Mesenchymal stem cell (in vitro differentiated cells and primary cell): Measurements from ENCODE around the gene NDFIP1.

ENCODE experiments used
- DNase-seq: peaks from one replicate; pipeline ENCODE4 v3.0.0-alpha.2; 2013
- H2AFZ ChIP-seq: one replicate; pipeline ENCODE4 v1.6.1; 2013; ENCODE audit warnings: low read depth, mild to moderate bottlenecking, control low read depth, inconsistent platforms, low read length, moderate library complexity
- H2AK5ac ChIP-seq: 2 replicates; pipeline ENCODE4 v1.6.1; 2013; ENCODE audit warnings: low read length, moderate library complexity, mild to moderate bottlenecking, inconsistent platforms; ENCODE audit not compliant: severe bottlenecking
- H2BK120ac ChIP-seq: one replicate; pipeline ENCODE4 v1.6.1; 2013; ENCODE audit warnings: low read depth, mild to moderate bottlenecking, inconsistent platforms, low read length, moderate library complexity
- H2BK12ac ChIP-seq, 2 experiments: one replicate each; pipeline ENCODE4 v1.6.1; 2013; ENCODE audit warnings: inconsistent platforms in 2 of 2, low read length in 2 of 2, mild to moderate bottlenecking in 2 of 2, moderate library complexity in 2 of 2, control low read depth in 1 of 2
- H2BK15ac ChIP-seq: one replicate; pipeline ENCODE4 v1.6.1; 2013; ENCODE audit warnings: mild to moderate bottlenecking, low read depth, inconsistent platforms; ENCODE audit not compliant: poor library complexity, severe bottlenecking
- H2BK5ac ChIP-seq: 2 replicates; pipeline ENCODE4 v1.6.1; 2013; ENCODE audit warnings: low read depth, mild to moderate bottlenecking, low read length, control low read depth, inconsistent platforms; ENCODE audit not compliant: poor library complexity, severe bottlenecking
- H3K14ac ChIP-seq, 2 experiments: one replicate each; pipeline ENCODE4 v1.6.1; 2013; ENCODE audit warnings: inconsistent platforms in 2 of 2, low read length in 2 of 2, control low read depth in 1 of 2, mild to moderate bottlenecking in 1 of 2, moderate library complexity in 1 of 2
- H3K18ac ChIP-seq, 2 experiments: one replicate each; pipeline ENCODE4 v1.6.1; 2013; ENCODE audit warnings: inconsistent platforms in 2 of 2, low read length in 2 of 2, control low read depth in 1 of 2, low read depth in 1 of 2, mild to moderate bottlenecking in 1 of 2
- H3K23ac ChIP-seq, 2 experiments: one replicate each; pipeline ENCODE4 v1.6.1; 2013; ENCODE audit warnings: inconsistent platforms in 2 of 2, low read length in 2 of 2, mild to moderate bottlenecking in 2 of 2, moderate library complexity in 2 of 2, control low read depth in 1 of 2
- H3K27ac ChIP-seq: 2 replicates; pipeline ENCODE4 v1.5.1; 2013; ENCODE audit warnings: mild to moderate bottlenecking, moderate library complexity, low read length, control low read depth, inconsistent platforms; ENCODE audit not compliant: poor library complexity, severe bottlenecking
- H3K27me3 ChIP-seq, 2 experiments: 2 replicates each; pipeline versions ENCODE4 v1.6.1 to v1.7.0; 2013; ENCODE audit warnings: low read length in 2 of 2, mild to moderate bottlenecking in 2 of 2, moderate library complexity in 2 of 2, control low read depth in 1 of 2, inconsistent platforms in 1 of 2; ENCODE audit not compliant: control insufficient read depth in 1 of 2, insufficient read depth in 1 of 2
- H3K36me3 ChIP-seq, 2 experiments: 2 replicates each; pipeline versions ENCODE4 v1.6.1 to v1.7.0; 2013; ENCODE audit warnings: low read length in 2 of 2, control low read depth in 1 of 2, inconsistent platforms in 1 of 2, low read depth in 1 of 2, mild to moderate bottlenecking in 1 of 2; ENCODE audit not compliant: insufficient read depth in 2 of 2, control insufficient read depth in 1 of 2
- H3K4ac ChIP-seq, 2 experiments: one replicate each; pipeline ENCODE4 v1.6.1; 2013; ENCODE audit warnings: inconsistent platforms in 2 of 2, low read length in 2 of 2, mild to moderate bottlenecking in 2 of 2, moderate library complexity in 2 of 2, control low read depth in 1 of 2, low read depth in 1 of 2
- H3K4me1 ChIP-seq: 2 replicates; pipeline ENCODE4 v1.6.1; 2013; ENCODE audit warnings: low read depth, low read length, control low read depth; ENCODE audit not compliant: control insufficient read depth, insufficient read depth
- H3K4me2 ChIP-seq: 2 replicates; pipeline ENCODE4 v1.6.1; 2013; ENCODE audit warnings: low read length, mild to moderate bottlenecking, inconsistent platforms; ENCODE audit not compliant: poor library complexity, severe bottlenecking
- H3K4me3 ChIP-seq, 2 experiments: 2 replicates each; pipeline versions ENCODE4 v1.5.1 to v1.7.0; 2013; ENCODE audit warnings: low read length in 2 of 2, mild to moderate bottlenecking in 2 of 2, control low read depth in 1 of 2, low read depth in 1 of 2; ENCODE audit not compliant: insufficient read depth in 1 of 2
- H3K79me1 ChIP-seq: replicated peaks from 2 replicates; pipeline ENCODE4 v1.6.1; 2013; ENCODE audit warnings: mild to moderate bottlenecking, control low read depth, low read length, inconsistent platforms; ENCODE audit not compliant: poor library complexity, severe bottlenecking
- H3K9ac ChIP-seq: 2 replicates; pipeline ENCODE4 v1.7.0; 2013; ENCODE audit warnings: mild to moderate bottlenecking, low read length, moderate library complexity
- H3K9me3 ChIP-seq: 2 replicates; pipeline ENCODE4 v1.7.0; 2013; ENCODE audit warnings: mild to moderate bottlenecking, low read length; ENCODE audit not compliant: control insufficient read depth
- H4K8ac ChIP-seq: one replicate; pipeline ENCODE4 v1.6.1; 2013; ENCODE audit warnings: inconsistent platforms, mild to moderate bottlenecking, low read length, moderate library complexity
- H4K91ac ChIP-seq: one replicate; pipeline ENCODE4 v1.6.1; 2013; ENCODE audit warnings: mild to moderate bottlenecking, low read length, inconsistent platforms
- WGBS: methylation state at CpG from one replicate; pipeline ENCODE4 v1.1.7; 2013; ENCODE audit warnings: mixed read lengths; 5-methylcytosine and 5-hydroxymethylcytosine counted together

Gene NDFIP1

GRCh38 chr5:142091922-142092321 is 16.7 kb upstream of the NDFIP1 start:
- Histone ChIP-seq H2BK15ac (no peak overlapping the region), H3K14ac (no peak overlapping the region), H3K4me1 (no peaks in the 10 kb centered on the region), H2AFZ (no peak overlapping the region), H3K9ac (no peak overlapping the region), H3K4me3 (no peak overlapping the region), H3K36me3 (no peaks in the 10 kb centered on the region), H3K27me3 (peaks cover 0 to 6% of the 10 kb centered on the region in 2 experiments), H4K91ac (no peak overlapping the region), H2BK120ac (no peak overlapping the region), H2AK5ac (no peak overlapping the region), H2BK12ac (no peak overlapping the region), H3K4me2 (no peak overlapping the region), H3K4ac (no peak overlapping the region), H3K9me3 (no peaks in the 10 kb centered on the region), H3K27ac (no peak overlapping the region), H4K8ac (no peak overlapping the region), H3K79me1 (no peaks in the 10 kb centered on the region), H3K18ac (no peak overlapping the region), H2BK5ac (no peak overlapping the region), H3K23ac (no peak overlapping the region)
- 100% methylated on average over 1 of the region's 2 CpGs for WGBS
- DNase-seq = no peak

GRCh38 chr5:142095035-142095434 is 13.5 kb upstream of the NDFIP1 start:
- H3K4me1 ChIP-seq = no peaks in the 10 kb centered on the region
- H3K27me3 ChIP-seq = no peaks in the 10 kb centered on the region
- no peak overlapping the region for H3K18ac ChIP-seq
- H3K27ac ChIP-seq = no peak overlapping the region
- H2BK5ac ChIP-seq = no peak overlapping the region
- H3K79me1 ChIP-seq = no peaks in the 10 kb centered on the region
- no peak overlapping the region for H3K4ac ChIP-seq
- DNase-seq = no peak
- H3K23ac ChIP-seq = no peak overlapping the region
- H3K36me3 ChIP-seq = no peaks in the 10 kb centered on the region
- no peak overlapping the region for H4K8ac ChIP-seq
- H2AFZ ChIP-seq = no peak overlapping the region
- no peak overlapping the region for H3K4me3 ChIP-seq
- no peak overlapping the region for H2BK12ac ChIP-seq
- no peak overlapping the region for H2BK120ac ChIP-seq
- H3K4me2 ChIP-seq = no peak overlapping the region
- 82% methylated on average over 4 of the region's 4 CpGs for WGBS
- H3K9ac ChIP-seq = no peak overlapping the region
- H4K91ac ChIP-seq = no peak overlapping the region
- H2AK5ac ChIP-seq = no peak overlapping the region
- no peaks in the 10 kb centered on the region for H3K9me3 ChIP-seq
- H2BK15ac ChIP-seq = no peak overlapping the region
- H3K14ac ChIP-seq = no peak overlapping the region

- WGBS = 97% methylated on average over 7 of the region's 8 CpGs
Observed at GRCh38 chr5:142095651-142096330, 12.8 kb upstream of the NDFIP1 start.

GRCh38 chr5:142096382-142096781 is 12.2 kb upstream of the NDFIP1 start:
- no peak overlapping the region for H2AFZ ChIP-seq
- no peaks in the 10 kb centered on the region for H3K36me3 ChIP-seq
- H4K8ac ChIP-seq = no peak overlapping the region
- no peak for DNase-seq
- 84% methylated on average over 2 of the region's 3 CpGs for WGBS
- H3K4me1 ChIP-seq = no peaks in the 10 kb centered on the region
- H3K27me3 ChIP-seq = no peaks in the 10 kb centered on the region
- H2BK15ac ChIP-seq = no peak overlapping the region
- H3K4me3 ChIP-seq = no peak overlapping the region
- no peak overlapping the region for H2BK12ac ChIP-seq
- H3K4ac ChIP-seq = no peak overlapping the region
- H3K9me3 ChIP-seq = no peaks in the 10 kb centered on the region
- no peak overlapping the region for H3K9ac ChIP-seq
- no peak overlapping the region for H2BK5ac ChIP-seq
- no peak overlapping the region for H3K14ac ChIP-seq
- H3K4me2 ChIP-seq = no peak overlapping the region
- H3K79me1 ChIP-seq = no peaks in the 10 kb centered on the region
- no peak overlapping the region for H3K23ac ChIP-seq
- no peak overlapping the region for H4K91ac ChIP-seq
- no peak overlapping the region for H3K27ac ChIP-seq
- no peak overlapping the region for H2AK5ac ChIP-seq
- no peak overlapping the region for H3K18ac ChIP-seq
- H2BK120ac ChIP-seq = no peak overlapping the region

More at GRCh38 chr5:142095651-142096330, 12.8 kb upstream of the NDFIP1 start:
- no peak overlapping the region for H3K14ac ChIP-seq
- no peak overlapping the region for H3K4ac ChIP-seq
- no peak overlapping the region for H2BK12ac ChIP-seq
- H3K27ac ChIP-seq = no peak overlapping the region
- no peaks in the 10 kb centered on the region for H3K4me1 ChIP-seq
- no peak overlapping the region for H2BK120ac ChIP-seq
- H3K9me3 ChIP-seq = no peaks in the 10 kb centered on the region
- no peaks in the 10 kb centered on the region for H3K27me3 ChIP-seq
- no peak for DNase-seq
- H2BK5ac ChIP-seq = no peak overlapping the region
- no peak overlapping the region for H3K4me2 ChIP-seq
- H3K23ac ChIP-seq = no peak overlapping the region
- H3K79me1 ChIP-seq = no peaks in the 10 kb centered on the region
- no peak overlapping the region for H2AK5ac ChIP-seq
- no peak overlapping the region for H3K18ac ChIP-seq
- H3K36me3 ChIP-seq = no peaks in the 10 kb centered on the region
- H4K8ac ChIP-seq = no peak overlapping the region
- no peak overlapping the region for H3K4me3 ChIP-seq
- H2BK15ac ChIP-seq = no peak overlapping the region
- H3K9ac ChIP-seq = no peak overlapping the region
- H4K91ac ChIP-seq = no peak overlapping the region
- H2AFZ ChIP-seq = no peak overlapping the region
